HG03460 (cell line): ENCODE measurements around the gene PMPCA.
A peak's percentile ranks its signal among the peaks of the same experiment; 100 is the strongest.

ENCODE experiments used
- ATAC-seq: cut with Tn5 transposase; IDR thresholded peaks from one replicate; pipeline ENCODE4 v1.9.1; 2021; ENCODE audit not compliant: unreplicated experiment

The PMPCA gene

DNA sequence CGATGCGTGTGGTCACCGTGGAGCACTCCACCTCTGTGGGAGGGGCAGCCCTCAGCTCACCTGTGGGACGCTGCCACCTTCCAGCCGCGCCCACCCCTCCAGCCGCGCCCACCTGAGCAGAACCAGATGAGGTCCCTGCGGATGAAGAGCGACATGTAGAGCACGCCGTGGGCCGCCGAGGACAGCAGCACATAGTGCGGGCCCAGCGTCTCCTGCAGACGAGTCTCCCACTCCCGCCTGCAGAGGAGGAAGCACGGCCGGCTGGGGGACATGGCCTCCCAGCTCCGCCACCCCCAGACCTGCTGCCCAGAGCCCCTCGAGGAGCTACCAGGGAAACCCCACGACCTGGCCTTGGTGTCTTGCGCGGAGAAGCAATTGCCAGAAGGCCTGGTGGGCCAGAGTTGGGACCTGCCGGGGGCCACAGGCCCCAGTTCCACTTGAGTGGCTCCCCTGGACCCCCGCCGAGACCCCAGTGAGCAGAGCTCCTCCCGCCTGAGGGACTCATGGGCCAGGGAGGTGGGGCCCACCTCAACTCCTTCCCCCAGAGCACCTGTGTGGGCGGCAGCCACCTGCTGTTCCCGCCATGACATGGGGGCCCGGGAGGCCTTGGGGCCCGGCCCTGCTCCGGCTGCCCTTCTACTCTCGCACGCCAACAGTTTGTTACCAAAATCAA, 22.7 kb downstream of the PMPCA start:
- no peak for ATAC-seq

DNA sequence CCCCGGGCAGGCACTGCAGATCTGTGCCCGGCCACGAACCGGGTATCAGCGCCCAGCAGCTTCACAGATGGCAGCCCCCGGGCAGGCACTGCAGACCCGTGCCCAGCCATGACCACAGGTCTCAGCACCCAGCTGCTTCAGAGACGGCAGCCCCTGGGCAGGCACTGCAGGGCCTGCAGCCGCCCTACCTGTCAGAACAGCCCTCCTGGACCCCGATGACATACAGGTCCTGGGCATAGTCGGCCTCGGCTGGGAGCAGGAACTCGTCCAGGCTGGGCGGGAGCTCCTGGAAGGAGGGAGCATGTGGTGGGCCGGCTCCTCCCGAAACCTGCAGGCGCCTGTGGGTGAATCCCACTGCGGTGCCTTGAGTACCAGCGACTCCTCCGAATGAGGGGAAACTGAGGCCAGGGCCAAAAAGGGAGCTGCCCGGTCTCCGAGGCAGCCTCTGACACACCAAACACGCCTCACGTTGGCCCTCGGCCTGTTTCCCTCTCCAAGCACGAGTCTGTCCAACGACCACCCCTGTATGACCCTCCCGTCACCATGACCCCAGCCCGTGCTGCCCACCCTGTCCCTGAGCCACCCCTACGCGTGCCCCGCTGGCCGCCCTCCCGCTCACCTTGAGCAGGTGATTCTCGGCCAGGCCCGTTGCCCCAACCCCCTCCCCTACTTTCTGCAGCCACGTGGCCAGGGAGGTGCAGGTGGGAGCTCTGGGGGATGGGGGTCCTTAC, 23.6 kb downstream of the PMPCA start:
- no peak for ATAC-seq

DNA sequence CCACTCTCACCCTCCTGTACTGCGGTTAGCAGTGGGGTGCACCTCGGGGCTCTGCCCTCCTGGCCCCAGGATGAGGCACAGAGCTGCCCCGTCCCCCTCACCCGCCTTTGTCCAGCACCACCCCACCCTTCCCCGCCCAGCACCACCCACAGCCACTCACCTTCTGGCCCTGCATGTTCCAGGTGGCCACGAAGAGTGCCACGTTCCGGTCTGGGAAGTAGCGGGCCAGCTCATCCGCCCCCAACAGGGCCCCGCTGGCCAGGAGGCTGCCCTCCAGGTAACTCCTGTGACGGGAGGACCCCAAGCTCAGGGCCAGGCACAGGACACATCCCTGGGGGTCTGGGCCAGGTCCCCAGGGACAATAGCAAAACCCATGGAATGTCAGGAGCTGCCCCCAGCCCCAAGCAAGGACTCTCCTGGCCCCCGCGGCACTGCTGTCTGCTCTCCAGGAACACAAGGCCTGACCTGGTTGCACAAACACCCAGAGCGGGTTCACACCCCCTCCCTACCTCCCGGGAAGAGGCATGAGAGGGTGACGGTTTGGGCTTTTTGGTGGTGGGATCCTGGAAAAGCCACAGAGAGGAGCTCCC, 24.2 kb downstream of the PMPCA start:
- ATAC-seq = no peak

DNA sequence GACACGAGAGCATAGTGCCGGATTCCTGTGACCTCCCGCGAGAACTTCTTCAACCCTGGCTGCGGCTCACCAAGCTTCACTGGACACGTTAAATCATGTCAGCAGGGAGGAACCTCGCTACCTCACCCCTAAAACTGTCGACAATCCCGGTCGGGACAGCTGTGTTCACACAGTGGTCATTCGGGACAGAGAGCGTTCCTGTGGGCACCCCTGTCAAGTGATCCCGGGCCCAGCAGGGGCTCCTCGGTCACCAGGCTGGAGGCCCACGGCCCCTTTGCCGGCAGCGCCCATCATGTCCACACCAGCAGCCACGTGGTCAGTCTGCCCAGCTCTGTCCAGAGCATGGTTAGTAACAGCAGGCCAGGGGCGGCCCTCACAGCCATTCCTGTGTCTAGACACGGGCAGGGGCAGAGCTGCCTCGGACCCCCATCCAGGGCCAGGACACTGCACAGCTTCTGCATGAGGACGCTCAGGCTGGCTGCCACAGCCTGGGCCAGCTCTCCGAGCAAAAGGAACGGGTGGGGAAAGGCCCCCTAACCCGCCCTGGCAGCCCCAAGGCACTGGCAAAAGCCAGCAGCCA, 25.7 kb downstream of the PMPCA start:
- no peak for ATAC-seq

DNA sequence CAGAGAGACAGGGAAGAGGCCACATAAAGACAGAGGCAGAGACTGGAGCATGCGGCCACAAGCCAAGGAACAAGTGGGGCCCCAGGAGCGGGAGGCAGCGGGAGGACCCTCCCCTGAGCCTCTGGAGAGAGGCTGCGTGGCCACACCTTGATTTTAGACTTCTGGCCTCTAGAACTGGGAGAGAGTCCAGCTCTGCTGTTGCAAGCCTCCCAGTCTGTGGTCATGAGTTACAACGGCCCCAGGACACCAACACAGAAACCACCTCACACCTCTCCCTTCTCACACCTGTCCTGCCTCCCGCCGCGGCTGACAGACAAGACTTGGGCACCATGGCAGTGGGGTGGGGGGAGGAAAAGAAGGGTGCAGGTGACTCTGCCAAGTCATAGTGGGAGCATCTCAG, 27.0 kb downstream of the PMPCA start:
- no peak for ATAC-seq

DNA sequence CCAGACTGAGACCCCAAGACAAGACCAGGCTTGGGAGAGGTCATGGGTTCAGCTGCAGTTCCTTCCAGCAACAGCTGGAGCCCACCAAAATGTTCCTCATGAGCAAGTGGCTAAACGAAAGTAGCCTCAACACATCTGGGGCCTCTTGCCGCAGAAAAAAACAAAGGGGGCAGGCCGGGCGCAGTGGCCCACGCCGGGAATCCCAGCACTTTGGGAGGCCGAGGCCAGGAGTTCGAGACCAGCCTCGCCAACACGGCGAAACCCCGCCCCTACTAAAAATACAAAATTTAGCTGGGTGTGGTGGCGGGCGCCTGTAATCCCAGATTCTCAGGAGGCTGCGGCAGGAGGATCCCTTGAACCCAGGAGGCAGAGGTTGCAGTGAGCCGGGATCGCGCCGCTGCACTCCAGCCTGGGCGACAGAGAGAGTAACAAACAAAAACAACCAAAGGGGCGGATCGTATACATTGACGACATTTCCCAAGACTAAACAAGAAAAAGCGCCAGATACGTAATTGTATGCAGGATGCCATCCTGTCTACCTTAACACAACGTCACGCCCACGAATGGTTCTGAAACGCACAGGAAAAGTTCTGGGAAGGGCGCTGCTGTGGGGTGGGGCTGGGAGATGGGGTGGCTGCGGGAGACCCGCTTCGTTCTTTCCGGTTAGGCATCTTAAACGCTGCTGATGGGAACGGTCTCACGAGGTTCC, 27.5 kb downstream of the PMPCA start:
- ATAC-seq = no peak

DNA sequence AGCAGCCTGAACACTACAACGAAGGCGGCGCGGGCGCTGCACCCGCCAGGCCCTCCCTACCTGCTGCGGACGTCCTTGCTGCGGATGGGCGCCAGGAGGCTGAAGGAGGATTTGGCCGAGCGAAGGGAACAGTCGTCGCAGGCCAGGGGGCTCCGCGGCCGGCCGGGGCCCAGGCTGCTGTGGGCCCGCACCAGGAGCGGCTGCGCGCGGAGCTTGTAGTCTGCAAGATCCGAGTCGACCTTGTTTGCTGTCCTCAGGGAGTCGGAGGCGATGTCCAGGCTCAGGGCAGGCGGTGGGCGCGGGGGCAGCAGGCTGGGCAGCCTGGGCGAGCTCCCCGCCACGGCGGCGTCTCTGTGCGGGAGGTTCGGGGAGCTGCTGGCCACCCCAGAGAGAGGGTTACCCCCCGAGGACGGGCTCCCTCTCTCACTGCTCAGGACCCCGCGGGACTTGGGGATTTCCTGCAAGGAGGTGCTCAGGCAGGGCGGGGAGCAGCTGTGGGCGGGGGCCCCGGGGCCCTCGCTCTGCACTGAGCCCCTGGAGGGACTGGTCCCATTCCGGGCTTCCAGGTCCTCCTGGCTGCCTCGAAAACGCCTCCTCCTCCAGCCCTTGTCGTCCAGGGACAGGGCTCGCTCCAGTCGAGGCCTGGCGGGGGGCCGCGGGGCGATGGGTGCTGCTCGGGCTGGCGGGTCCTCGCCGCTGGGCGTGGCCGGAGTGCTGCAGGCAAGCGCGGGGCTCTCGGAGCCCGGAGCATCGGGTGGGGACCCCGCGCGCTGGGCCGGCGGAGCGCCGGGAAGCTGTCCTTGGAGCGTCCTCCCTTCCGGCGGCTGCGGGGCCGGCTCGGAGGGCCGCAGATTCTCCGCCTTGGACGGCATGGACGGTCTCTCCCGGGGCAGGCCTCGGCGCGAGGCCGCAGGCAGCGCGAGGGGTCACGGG, 28.4 kb downstream of the PMPCA start:
- ATAC-seq = peak; percentile 42

DNA sequence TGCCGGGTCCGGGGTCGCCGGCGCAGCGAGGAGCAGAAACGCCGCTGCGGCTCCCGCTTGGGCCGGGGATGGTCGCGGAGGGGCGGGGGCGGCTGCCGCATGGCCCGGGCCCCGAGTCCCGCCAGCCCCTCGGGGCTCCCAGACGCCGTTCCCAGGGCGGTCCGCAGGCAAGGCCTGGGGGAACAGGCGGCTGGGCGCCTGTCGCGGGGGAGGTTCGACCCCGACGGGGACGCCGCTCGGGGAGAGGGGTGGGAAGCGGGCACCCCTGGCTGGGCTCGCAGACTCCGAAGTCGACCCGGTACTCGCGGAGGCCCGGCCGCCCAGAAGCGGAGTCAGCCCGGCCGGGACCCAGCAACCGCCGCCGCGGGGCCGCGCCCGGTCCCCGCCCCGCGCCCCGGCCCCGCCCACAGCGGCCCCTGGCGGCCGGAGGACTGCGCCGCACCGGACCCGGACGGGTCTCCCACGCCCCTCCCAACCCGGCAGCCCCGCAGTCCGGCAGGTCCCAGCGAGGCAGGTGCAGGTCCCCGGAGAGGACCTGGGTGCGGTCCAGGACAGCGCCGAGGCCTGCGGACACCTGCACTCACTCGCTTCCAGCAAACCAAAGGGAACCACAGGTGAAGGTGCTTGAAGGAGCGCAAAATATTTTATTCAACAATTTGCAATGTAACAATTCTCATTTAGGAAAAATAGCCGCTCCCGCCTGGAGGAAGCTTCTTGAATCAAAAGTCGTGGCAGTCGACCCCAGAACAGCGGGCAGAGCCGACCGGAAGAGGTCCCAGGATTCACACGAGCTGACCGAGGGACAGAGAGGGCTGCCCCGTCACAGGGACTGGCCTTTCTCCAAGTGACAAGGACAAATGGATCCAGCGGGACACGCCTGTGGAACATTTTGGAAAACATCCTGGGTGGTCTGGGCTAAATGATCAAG, 29.3 kb downstream of the PMPCA start, which contains the start of gene INPP5E:
INPP5E (minus strand) TSS at position 365 of the 928 bp plus-strand sequence. CDS start 426 bp downstream, outside the sequence.
- ATAC-seq = peak; percentile 59

DNA sequence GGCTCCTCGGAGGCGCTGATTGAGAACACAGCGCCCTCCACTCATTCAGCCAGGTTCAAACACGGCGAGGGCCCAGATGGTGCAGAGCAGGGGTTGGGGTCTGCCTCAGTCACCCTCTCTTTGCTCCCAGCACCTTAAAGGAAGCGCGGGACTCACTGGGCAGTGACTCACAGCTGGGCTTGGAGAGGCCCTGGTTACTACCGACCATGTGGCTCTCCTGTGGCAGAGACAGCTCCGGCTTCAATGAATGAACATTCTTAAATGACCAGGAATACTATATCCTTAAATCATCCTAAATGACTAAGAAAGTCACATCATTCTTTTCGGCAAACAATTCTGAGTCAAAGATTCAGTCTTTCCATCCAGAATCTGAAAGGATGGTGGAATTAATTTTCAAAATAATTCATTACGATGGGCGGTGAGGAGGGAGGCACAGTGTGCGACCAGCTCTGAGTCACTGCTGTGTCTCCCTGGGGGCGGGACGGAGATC, 30.8 kb downstream of the PMPCA start:
- ATAC-seq = no peak

DNA sequence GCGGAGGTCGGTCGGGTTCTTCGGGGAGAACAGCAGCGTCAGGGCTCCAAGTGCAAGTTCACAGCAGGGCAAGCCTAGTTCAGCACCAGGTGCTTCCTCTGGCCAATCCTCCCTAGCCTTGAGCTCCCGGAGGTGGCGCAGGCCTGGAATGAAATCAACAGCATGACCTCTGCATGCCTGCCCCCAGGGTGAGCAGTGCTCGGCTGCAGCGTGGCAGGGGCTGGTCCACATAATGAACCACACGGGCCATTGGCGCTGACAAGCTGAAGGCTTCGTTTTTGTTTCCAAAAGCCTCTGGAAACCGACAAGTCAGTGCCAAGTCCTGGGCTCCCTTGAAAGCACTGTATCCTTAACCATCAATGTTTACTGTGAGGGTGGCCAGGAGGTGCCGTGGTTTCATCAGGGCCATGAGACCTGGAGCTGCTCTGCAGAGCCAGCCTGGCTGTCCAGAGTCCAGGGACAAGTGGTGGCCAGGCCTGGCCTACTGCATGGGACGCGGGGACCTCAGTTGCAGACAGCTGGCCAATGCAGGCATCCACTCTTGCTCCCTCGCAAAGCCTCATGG, 31.3 kb downstream of the PMPCA start:
- ATAC-seq = no peak

DNA sequence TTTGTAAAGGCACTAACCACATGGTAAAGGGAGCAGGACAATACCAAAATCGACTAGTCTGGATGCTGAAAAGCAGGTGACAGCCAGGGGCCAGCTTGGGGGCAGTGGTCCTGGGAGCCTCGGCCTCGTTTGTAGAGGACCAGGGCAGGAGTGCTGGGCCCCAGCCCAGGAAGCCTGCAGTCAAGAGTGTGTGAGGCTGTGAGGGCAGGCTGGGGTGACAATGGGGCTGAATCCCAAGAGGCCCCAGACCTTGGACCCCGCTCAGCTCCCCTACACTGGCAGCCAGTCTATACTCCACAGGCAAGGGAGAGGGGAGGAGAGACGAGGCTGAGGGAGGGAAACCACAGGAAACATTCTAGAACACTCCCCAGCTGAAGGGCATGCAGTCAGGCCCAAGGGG, 31.8 kb downstream of the PMPCA start:
- ATAC-seq = no peak

DNA sequence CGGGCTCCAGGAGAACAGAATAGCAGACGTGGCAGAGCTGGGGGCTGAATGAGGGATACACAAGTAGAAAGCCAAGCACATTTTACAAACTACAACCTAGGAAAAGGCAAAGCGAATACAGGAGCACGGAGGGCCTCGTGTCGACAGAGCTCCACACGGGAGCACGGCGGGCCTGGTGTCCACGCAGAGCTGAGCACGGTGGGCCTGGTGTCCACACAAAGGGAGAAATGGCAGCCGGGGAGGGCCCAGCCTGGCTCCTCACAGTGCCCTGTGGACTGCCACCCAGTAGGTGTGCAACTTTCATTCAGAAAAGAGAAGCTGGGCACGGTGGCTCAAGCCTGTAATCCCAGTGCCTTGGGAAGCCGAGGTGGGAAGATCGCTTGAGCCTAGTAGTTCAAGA, 32.6 kb downstream of the PMPCA start:
- ATAC-seq = no peak

DNA sequence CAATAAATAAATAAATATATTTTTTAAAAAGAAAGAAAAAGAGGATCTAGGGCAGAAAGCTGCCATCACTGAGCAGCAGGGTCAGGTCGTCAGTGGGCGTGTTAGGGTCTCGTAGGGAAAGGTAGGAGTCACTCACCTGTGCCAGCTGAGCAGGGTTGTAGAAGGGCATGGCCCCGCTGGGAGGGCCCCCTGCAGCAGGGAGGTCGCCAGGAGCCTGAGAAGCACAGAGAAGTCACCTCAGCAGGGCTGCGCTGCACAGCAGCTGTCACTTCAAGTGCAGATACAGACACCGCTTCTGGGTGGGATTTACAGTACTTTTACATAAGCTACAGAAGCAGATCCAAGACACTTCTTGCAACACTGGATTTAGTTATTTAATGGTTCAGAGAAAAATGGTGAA, 33.2 kb downstream of the PMPCA start:
- no peak for ATAC-seq

DNA sequence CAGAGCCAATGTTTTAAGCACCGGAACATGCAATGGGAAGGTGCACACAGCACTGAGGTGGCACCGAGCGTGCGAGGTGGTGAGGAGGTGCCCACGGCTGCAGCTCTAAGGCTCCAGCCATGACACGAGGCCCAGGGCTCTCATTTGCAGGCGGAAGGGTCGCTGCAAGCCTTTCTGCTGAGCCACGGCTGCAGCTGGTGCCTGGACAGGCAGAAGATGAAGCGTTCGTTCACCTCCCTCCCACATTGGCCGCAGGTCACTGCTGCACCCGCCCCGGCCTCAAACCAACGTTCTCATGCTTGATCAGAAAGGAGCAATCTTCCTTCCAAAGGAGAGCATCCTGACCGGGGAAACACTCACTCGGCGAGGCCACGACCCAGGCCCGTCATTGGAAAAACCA, 33.6 kb downstream of the PMPCA start:
- ATAC-seq = no peak

DNA sequence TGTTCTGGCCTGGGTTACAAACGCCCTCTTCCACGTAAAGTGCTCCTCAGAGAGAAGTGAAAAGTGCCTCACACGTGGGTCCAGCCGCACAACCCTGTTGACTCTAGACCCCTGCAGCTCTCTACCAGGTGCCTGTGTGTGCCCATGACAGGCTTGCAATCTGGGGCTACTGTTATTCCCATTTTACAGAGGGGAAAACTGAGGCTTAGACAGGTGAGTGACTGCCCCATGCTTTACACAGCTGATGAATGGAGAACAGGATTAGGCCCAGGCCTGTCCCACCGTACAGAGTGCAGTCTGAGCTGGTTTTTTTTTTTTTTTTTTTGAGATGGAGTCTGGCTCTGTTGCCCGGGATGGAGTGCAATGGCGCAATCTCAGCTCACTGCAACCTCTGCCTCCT, 35.3 kb downstream of the PMPCA start:
- no peak for ATAC-seq

DNA sequence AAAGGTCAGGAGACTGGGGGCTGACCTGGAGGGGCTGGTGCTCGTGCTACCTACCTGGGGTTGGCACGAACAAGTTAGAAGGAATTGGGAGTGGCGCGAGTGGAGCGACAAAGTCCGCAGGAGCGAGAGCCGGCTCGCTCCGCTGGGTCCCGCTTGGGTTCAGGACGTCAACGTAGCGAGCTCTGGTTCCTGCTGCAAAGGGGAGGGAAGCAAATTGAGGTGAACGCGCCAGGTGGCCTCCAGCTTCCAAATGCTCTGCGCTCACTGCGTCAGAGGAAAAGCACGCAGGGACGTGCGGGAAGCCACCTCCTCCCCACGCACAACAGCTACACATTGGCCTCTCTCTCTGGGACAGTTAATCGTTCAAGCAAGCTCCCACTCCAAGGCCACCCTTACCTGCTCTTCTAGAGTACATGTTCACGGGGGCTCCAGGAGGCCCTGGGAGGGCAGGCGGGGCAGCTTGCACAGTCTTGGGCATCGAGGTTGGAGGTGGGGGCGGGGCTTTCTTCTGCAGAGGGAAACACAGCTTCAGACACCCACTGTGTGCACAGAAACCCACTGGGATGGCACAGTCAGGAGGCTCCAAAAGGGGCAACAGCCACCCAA, 36.8 kb downstream of the PMPCA start:
- no peak for ATAC-seq

DNA sequence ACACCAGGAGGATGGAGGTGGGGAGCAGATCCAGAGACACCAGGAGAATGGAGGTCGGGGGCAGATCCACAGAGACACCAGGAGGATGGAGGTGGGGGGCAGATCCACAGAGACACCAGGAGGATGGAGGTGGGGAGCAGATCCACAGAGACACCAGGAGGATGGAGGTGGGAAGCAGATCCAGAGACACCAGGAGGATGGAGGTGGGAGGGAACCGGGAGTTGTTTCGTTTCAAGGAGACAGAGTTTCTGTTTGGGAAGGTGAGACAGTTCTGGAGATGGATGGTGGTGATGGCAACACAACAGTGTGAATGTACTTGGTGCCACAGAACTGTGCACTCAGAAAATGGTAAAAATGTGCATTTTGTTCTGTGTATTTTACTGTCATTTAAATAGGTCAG, 38.2 kb downstream of the PMPCA start:
- no peak for ATAC-seq

DNA sequence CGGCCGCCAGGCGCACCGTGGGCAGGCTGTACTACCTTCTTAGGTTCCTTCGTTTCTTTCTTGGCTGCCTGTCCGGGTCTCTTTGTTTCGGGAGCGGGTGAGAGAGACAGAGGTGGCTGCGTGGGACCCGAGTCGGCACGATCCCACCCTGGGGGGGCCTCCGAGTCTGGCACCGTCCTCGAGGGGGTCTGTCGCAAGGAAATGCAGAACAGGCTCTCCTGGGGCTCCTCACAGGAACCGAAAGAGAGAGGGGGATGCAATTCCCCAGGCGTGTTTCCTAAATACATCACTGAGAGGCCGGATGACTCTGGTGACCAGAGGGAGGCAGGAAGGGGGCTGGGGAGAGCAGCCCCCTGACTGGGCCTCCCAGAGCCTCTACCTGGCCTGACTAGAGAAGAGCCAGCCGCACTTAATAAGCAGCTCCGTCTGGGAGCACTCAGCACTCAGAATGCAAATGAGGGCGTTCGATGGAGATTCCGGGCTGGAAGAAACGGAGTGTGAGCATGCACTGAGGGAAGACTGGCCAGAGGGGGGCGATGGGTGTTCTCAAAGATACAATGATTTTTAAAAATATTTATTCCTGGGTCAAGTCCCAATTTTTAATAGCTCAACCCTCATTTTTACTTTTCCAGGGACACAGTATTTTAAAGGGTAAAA, 40.9 kb downstream of the PMPCA start:
- no peak for ATAC-seq
